ENCODE measurements around the gene LIMS1.

Gene LIMS1

GRCh38 chr2:108616751-108617161, 82.5 kb downstream of the LIMS1 start:
- no peaks in the 10 kb centered on the region for H3K27me3 ChIP-seq (replicated peaks; ENCODE audit: control insufficient read depth, insufficient read depth, low read length)
- peaks cover 32% of the 10 kb centered on the region for H3K4me1 ChIP-seq (ENCODE audit: control insufficient read depth, insufficient read depth, low read length)
- H3K36me3 ChIP-seq (ENCODE audit: control insufficient read depth, insufficient read depth, low read length, severe bottlenecking) = peaks cover 10% of the 10 kb centered on the region
- H3K4me3 ChIP-seq (ENCODE audit: low read length) = no peak overlapping the region
- DNase-seq (ENCODE audit: low read depth) = no peak
- no peak overlapping the region for H3K9ac ChIP-seq (ENCODE audit: low read length)
- no peaks in the 10 kb centered on the region for H3K9me3 ChIP-seq (ENCODE audit: control insufficient read depth, low read length)

GRCh38 chr2:108617617-108618016, 83.3 kb downstream of the LIMS1 start:
- Histone ChIP-seq H3K27me3 (replicated peaks; ENCODE audit: control insufficient read depth, insufficient read depth, low read length) (no peaks in the 10 kb centered on the region), H3K36me3 (ENCODE audit: control insufficient read depth, insufficient read depth, low read length, severe bottlenecking) (peaks cover 8% of the 10 kb centered on the region), H3K4me1 (ENCODE audit: control insufficient read depth, insufficient read depth, low read length) (peaks cover 33% of the 10 kb centered on the region), H3K4me3 (ENCODE audit: low read length) (no peak overlapping the region), H3K9me3 (ENCODE audit: control insufficient read depth, low read length) (no peaks in the 10 kb centered on the region), H3K9ac (ENCODE audit: low read length) (no peak overlapping the region)
- DNase-seq (ENCODE audit: low read depth) = no peak

DNA sequence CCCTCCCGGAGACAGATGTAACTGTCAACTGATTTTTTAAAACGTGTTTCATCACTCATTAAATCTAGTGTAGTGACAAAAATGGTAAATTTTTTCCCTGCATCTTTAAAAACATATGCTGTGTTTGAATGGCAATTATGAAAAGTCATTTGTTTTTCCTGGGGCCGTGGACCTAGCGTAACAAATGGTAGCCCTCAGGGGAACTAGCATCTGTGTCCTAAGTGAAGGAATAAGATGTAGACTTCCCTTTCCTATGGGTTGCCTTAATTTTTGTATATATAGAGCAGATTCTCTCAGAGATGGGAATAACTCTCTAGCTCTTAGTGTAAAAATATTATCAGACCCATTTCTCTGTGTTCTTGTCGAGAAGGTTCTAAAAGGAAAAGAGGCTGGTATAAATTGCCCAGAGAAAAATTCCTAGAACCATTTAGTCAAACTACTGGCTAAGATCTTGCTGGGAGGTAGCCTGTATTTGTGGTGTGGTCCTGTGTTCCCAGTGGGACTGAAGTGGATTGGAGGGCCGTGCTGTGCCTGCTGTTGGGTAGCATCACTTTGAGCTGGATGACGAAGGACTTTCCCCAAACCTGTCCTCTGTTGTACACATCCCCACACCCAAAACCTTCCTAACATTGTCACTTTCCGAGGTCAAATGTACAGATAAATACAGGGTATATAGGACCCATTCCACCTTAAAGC, 85.8 kb downstream of the LIMS1 start:
- no peak for DNase-seq (ENCODE audit: low read depth)
- Histone ChIP-seq H3K9ac (ENCODE audit: low read length) (no peak overlapping the region), H3K36me3 (ENCODE audit: control insufficient read depth, insufficient read depth, low read length, severe bottlenecking) (no peaks in the 10 kb centered on the region), H3K4me1 (ENCODE audit: control insufficient read depth, insufficient read depth, low read length) (peaks cover 40% of the 10 kb centered on the region), H3K27me3 (replicated peaks; ENCODE audit: control insufficient read depth, insufficient read depth, low read length) (no peaks in the 10 kb centered on the region), H3K4me3 (ENCODE audit: low read length) (no peak overlapping the region), H3K9me3 (ENCODE audit: control insufficient read depth, low read length) (no peaks in the 10 kb centered on the region)

- peaks cover 40% of the 10 kb centered on the region for H3K4me1 ChIP-seq (ENCODE audit: control insufficient read depth, insufficient read depth, low read length)
- no peaks in the 10 kb centered on the region for H3K9me3 ChIP-seq (ENCODE audit: control insufficient read depth, low read length)
- no peaks in the 10 kb centered on the region for H3K36me3 ChIP-seq (ENCODE audit: control insufficient read depth, insufficient read depth, low read length, severe bottlenecking)
- no peak for DNase-seq (ENCODE audit: low read depth)
- H3K9ac ChIP-seq (ENCODE audit: low read length) = no peak overlapping the region
- no peak overlapping the region for H3K4me3 ChIP-seq (ENCODE audit: low read length)
- no peaks in the 10 kb centered on the region for H3K27me3 ChIP-seq (replicated peaks; ENCODE audit: control insufficient read depth, insufficient read depth, low read length)
Measured at GRCh38 chr2:108620656-108621055, 86.4 kb downstream of the LIMS1 start.

- Histone ChIP-seq H3K36me3 (ENCODE audit: control insufficient read depth, insufficient read depth, low read length, severe bottlenecking) (no peaks in the 10 kb centered on the region), H3K9me3 (ENCODE audit: control insufficient read depth, low read length) (no peaks in the 10 kb centered on the region), H3K4me1 (ENCODE audit: control insufficient read depth, insufficient read depth, low read length) (peaks cover 40% of the 10 kb centered on the region), H3K4me3 (ENCODE audit: low read length) (no peak overlapping the region), H3K9ac (ENCODE audit: low read length) (no peak overlapping the region), H3K27me3 (replicated peaks; ENCODE audit: control insufficient read depth, insufficient read depth, low read length) (no peaks in the 10 kb centered on the region)
- no peak for DNase-seq (ENCODE audit: low read depth)
Measured at GRCh38 chr2:108621087-108621559, 86.9 kb downstream of the LIMS1 start.

- no peak for DNase-seq (ENCODE audit: low read depth)
Measured at GRCh38 chr2:108621687-108622681, 87.7 kb downstream of the LIMS1 start.

GRCh38 chr2:108623616-108624015, 89.3 kb downstream of the LIMS1 start:
- no peaks in the 10 kb centered on the region for H3K36me3 ChIP-seq (ENCODE audit: control insufficient read depth, insufficient read depth, low read length, severe bottlenecking)
- H3K27me3 ChIP-seq (replicated peaks; ENCODE audit: control insufficient read depth, insufficient read depth, low read length) = no peaks in the 10 kb centered on the region
- no peak overlapping the region for H3K9ac ChIP-seq (ENCODE audit: low read length)
- peak; percentile 64 for DNase-seq (ENCODE audit: low read depth)
- H3K9me3 ChIP-seq (ENCODE audit: control insufficient read depth, low read length) = no peaks in the 10 kb centered on the region
- peaks cover 19% of the 10 kb centered on the region for H3K4me1 ChIP-seq (ENCODE audit: control insufficient read depth, insufficient read depth, low read length)
- H3K4me3 ChIP-seq (ENCODE audit: low read length) = no peak overlapping the region

More at GRCh38 chr2:108621687-108622681, 87.7 kb downstream of the LIMS1 start:
- no peaks in the 10 kb centered on the region for H3K9me3 ChIP-seq (ENCODE audit: control insufficient read depth, low read length)
- peaks cover 32% of the 10 kb centered on the region for H3K4me1 ChIP-seq (ENCODE audit: control insufficient read depth, insufficient read depth, low read length)
- no peaks in the 10 kb centered on the region for H3K27me3 ChIP-seq (replicated peaks; ENCODE audit: control insufficient read depth, insufficient read depth, low read length)
- no peak overlapping the region for H3K9ac ChIP-seq (ENCODE audit: low read length)
- no peaks in the 10 kb centered on the region for H3K36me3 ChIP-seq (ENCODE audit: control insufficient read depth, insufficient read depth, low read length, severe bottlenecking)
- H3K4me3 ChIP-seq (ENCODE audit: low read length) = no peak overlapping the region

DNA sequence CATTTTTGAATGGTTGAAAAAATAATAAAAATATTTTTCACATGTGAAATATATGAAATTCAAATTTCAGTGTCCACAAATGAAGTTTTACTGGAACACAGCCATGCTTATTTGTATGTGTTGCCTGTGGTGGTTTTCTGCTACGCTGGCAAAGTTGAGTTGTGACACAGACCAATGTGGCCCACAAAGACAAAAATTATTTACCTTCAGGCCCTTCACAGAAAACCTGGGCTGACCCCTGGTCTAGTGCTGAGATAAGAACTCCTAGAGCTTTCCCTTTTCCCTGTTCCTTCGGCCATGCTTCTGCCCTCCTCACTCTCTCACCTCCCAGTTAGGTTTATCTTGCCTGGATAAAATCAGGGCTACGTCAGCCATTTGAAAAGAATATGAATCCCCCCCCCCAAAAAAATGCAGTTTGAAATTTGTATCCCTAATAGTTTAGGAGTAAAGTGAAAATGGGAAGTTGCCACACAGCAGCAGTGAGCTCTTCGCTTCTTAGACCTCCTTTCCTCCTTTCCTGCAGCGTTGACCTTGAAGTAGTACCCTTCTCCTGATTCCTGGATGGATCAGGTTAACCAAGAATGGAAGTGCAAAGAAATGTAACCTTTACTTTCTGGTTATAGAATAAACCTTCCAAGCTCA, 91.0 kb downstream of the LIMS1 start:
- Histone ChIP-seq H3K36me3 (ENCODE audit: control insufficient read depth, insufficient read depth, low read length, severe bottlenecking) (no peaks in the 10 kb centered on the region), H3K9ac (ENCODE audit: low read length) (no peak overlapping the region), H3K27me3 (replicated peaks; ENCODE audit: control insufficient read depth, insufficient read depth, low read length) (no peaks in the 10 kb centered on the region), H3K4me1 (ENCODE audit: control insufficient read depth, insufficient read depth, low read length) (peaks cover 15% of the 10 kb centered on the region), H3K4me3 (ENCODE audit: low read length) (no peak overlapping the region), H3K9me3 (ENCODE audit: control insufficient read depth, low read length) (no peaks in the 10 kb centered on the region)
- DNase-seq (ENCODE audit: low read depth) = no peak

- no peak overlapping the region for H3K9ac ChIP-seq (ENCODE audit: low read length)
- no peaks in the 10 kb centered on the region for H3K27me3 ChIP-seq (replicated peaks; ENCODE audit: control insufficient read depth, insufficient read depth, low read length)
- H3K36me3 ChIP-seq (ENCODE audit: control insufficient read depth, insufficient read depth, low read length, severe bottlenecking) = no peaks in the 10 kb centered on the region
- DNase-seq (ENCODE audit: low read depth) = no peak
- peaks cover 15% of the 10 kb centered on the region for H3K4me1 ChIP-seq (ENCODE audit: control insufficient read depth, insufficient read depth, low read length)
- no peaks in the 10 kb centered on the region for H3K9me3 ChIP-seq (ENCODE audit: control insufficient read depth, low read length)
- no peak overlapping the region for H3K4me3 ChIP-seq (ENCODE audit: low read length)
Measured at GRCh38 chr2:108625828-108626195, 91.5 kb downstream of the LIMS1 start.

GRCh38 chr2:108626995-108627394, 92.7 kb downstream of the LIMS1 start:
- Histone ChIP-seq H3K36me3 (ENCODE audit: control insufficient read depth, insufficient read depth, low read length, severe bottlenecking) (no peaks in the 10 kb centered on the region), H3K4me1 (ENCODE audit: control insufficient read depth, insufficient read depth, low read length) (peaks cover 23% of the 10 kb centered on the region), H3K4me3 (ENCODE audit: low read length) (no peak overlapping the region), H3K9me3 (ENCODE audit: control insufficient read depth, low read length) (no peaks in the 10 kb centered on the region), H3K9ac (ENCODE audit: low read length) (no peak overlapping the region), H3K27me3 (replicated peaks; ENCODE audit: control insufficient read depth, insufficient read depth, low read length) (no peaks in the 10 kb centered on the region)
- DNase-seq (ENCODE audit: low read depth) = no peak

Data from adipocyte (in vitro differentiated cells).